ENCODE measurements around the gene P4HB. TPM values are rescaled to one million over a fixed set of nuclear protein-coding genes. Genes with fewer than 3 reads are reported as not detected.

Gene P4HB
- total RNA-seq, 2 donors from 2014 or later = 382 to 460 TPM

DNA sequence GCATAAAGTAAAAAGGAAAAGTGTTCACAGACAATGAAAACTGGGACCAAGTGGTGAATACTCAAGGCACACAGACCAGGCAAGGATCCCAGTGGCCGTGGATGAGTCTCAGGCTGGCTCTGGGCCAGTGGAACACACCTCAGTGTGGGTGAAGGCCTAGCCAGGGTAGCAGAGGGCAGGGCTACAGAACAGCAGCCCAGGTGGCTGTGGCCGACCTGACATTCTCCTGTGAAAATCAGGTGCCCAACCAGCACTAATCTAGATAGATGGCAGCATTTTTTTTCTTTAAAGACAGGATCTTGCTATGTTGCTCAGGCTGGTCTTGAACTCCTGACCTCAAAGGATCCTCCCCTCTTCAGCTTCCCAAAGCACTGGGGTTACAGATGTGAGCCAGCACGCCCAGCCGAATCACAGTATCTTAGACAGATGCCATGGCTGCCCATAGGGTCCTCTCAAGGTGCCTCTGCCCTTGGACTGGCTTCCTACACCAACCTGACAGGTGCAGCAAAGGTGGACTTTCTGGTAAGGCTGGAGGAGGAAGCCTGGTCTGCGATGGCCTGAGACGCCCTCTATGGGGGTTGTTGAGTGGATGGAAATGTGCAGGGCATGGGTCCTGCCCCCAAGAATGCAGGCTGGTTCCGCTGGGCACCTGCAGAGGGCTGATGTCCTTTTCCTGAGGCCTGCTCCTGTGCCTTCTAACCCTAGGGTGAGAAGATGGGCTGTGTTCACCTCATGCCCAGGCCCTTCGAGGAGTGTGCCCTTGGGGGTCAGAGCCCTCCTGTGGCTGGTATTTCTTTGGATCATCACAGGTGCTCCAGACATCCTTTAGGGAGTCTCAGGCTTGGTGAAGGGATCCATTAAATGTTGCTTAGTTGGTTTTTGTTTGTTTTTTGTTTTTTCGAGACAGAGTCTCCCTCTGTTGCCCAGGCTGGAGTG is 3.8 kb upstream of the P4HB start:
- no peaks in the 10 kb centered on the region for H3K9me3 Mint-ChIP-seq
- peak overlapping the region; percentile 82 to 92 for H3K27ac Mint-ChIP-seq
- H3K36me3 Mint-ChIP-seq = peaks cover 22 to 30% of the 10 kb centered on the region in 2 donors
- ATAC-seq (no peak), DNase-seq (ENCODE audit: low spot score in 2 of 2) (no peak)

GRCh38 chr17:81863123-81863675 is 2.9 kb upstream of the P4HB start:
- ATAC-seq (no peak), DNase-seq (ENCODE audit: low spot score in 2 of 2) (no peak)
- no peaks in the 10 kb centered on the region for H3K9me3 Mint-ChIP-seq
- peak overlapping the region; percentile 68 to 97 for H3K27ac Mint-ChIP-seq
- peaks cover 23 to 31% of the 10 kb centered on the region in 2 donors for H3K36me3 Mint-ChIP-seq

GRCh38 chr17:81860756-81861568 is 627 bp upstream of the P4HB start:
- no peaks in the 10 kb centered on the region for H3K9me3 Mint-ChIP-seq
- H3K36me3 Mint-ChIP-seq = peaks cover 28 to 42% of the 10 kb centered on the region in 2 donors
- ATAC-seq (peak; percentile 87 to 90), DNase-seq (ENCODE audit: low spot score in 2 of 2) (peak; percentile 99 to 100)
- peak overlapping the region; percentile 96 to 98 for H3K27ac Mint-ChIP-seq

DNA sequence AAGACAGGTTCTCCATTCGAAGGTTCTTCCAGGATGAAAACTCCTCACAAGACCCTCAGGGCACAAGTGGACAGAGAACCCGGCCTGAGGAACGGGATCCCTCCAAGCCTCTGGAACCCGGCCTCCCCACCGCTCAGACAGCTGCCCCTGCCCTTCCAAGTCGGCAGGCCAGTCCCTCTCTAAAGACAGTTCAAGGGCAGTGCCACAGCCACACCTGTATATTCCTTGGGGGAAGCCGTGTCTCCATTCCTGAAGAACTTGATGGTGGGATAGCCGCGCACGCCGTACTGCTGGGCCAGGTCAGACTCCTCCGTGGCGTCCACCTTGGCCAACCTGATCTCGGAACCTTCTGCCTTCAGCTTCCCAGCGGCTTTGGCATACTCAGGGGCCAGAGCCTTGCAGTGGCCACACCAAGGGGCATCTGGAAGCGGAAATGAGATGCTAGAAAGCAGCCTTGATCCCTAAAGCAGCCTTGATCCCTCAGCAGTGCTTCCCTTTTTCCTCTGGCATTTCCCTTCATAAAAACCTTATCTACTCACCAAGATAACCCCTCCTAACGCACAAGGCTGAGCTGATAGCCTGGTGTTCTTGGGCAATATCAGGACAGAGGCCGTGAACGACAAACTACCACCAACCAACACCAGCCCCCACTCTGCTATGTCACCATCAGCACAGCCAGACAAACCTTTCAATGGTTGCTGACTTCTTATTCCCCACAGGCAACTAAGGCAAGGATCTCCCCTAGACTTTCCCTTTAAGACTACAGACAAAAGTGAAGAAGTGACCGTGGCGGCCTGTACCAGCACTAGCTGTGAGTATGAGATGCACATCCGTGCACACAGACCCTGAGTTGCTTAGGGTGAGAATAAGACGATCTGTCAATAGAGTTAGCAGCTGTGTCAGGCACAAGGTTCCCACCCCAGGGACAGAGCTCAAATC is 1.1 kb downstream of the P4HB start:
- ATAC-seq (no peak), DNase-seq (ENCODE audit: low spot score in 2 of 2) (no peak)
- no peaks in the 10 kb centered on the region for H3K9me3 Mint-ChIP-seq
- peak overlapping the region; percentile 77 to 98 for H3K27ac Mint-ChIP-seq
- H3K36me3 Mint-ChIP-seq = peaks cover 28 to 48% of the 10 kb centered on the region in 2 donors

DNA sequence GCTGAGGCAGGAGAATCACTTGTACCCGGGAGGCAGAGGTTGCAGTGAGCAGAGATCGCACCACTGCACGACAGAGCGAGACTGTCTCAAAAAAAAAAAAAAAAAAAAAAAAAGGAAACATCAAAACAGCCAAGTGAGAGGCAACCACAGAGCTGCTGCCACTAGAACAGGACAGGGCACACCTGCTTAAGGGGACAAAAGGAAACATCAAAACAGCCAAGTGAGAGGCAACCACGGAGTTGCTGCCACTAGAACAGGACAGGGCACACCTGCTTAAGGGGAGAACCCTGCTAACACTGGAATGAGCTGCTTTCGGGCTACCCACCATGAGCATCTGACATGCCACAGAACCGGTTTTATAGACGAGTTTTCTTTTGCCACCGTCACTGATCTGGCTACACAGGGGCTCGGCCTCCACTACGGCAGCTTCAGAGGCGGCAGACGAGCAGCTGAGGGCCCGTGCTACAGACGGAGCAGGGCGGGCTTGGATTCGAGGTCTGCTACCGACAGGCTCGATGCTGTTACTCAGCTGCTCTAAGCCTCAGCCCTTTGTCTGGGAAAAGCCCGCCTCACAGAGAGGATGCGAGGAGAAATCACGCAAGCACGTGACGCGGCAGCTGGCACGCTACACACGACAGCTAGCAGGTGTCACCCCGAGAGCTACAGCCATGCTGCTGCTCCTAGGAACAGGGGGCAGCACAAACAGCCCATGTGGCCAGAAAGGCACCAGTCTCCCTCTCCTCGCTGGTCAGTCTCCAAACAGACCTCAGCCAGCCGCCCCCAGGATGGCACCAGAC is 2.0 kb downstream of the P4HB start:
- Mint-ChIP-seq H3K9me3 (no peaks in the 10 kb centered on the region), H3K27ac (peak overlapping the region in 1 of 2 donors; percentile 98), H3K36me3 (peaks cover 26 to 47% of the 10 kb centered on the region in 2 donors)
- DNase-seq (ENCODE audit: low spot score in 2 of 2) = no peak
- ATAC-seq = no peak

DNA sequence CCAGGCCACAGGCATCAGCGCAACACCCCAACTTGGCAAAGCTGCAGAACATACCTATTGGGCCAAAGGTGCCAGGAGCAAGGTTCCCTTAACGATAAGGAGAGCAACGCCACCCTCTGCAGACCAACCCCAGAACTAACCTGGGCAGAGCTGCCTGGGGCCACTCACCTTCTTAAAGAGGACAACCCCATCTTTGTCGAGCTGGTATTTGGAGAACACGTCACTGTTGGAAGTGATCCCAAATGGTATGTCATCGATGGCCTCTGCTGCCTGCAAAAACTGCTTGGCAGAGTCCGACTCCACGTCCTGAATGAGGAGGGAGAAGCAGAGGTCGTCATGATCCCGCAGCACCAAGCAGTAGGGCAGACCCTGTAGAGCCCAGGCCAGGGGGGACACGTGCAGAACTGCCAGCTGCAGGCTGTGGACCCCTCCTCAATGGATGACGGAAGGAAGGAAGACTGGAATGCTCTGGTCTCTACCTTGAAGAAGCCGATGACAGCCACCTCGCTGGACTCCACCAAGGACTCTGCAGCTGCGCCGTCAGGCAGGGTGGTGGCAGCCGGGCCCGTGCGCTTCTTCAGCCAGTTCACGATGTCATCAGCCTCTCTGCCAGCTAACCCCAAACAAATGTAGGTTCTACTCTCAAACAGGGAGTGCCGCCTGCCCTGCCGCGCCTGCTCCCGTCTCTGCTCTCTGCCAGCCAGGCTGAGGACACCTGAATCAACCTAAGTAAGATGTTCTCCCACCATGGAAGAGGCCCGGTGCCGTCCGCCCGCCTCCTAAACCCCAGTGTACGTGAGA is 5.2 kb downstream of the P4HB start:
- no peaks in the 10 kb centered on the region for H3K9me3 Mint-ChIP-seq
- H3K27ac Mint-ChIP-seq = no peak overlapping the region
- ATAC-seq = peak in 1 of 2 donors; percentile 16
- H3K36me3 Mint-ChIP-seq = peaks cover 27 to 44% of the 10 kb centered on the region in 2 donors
- DNase-seq (ENCODE audit: low spot score in 2 of 2) = no peak

DNA sequence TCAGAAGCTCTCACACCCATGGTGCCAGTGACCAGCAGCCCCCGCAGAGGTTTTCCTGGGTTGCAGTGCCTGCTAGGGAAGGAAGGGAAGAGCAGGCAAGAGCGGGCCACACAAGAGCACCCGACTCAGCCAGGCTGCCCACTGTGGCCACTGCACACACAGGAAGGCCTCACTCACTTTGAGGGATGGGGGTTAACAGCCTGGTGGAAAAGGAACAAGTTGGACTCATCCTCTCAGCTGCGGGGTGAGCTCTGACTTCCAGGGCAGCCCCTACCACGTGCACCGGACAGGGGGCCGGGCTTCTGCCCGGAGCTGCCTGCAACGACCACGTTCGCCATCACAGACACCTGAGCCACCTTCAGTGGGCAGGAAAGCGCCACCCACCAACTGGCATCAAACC is 8.1 kb downstream of the P4HB start:
- Mint-ChIP-seq H3K9me3 (no peaks in the 10 kb centered on the region), H3K36me3 (peaks cover 13 to 26% of the 10 kb centered on the region in 2 donors), H3K27ac (no peak overlapping the region)
- ATAC-seq = peak in 1 of 2 donors; percentile 15
- no peak for DNase-seq (ENCODE audit: low spot score in 2 of 2)

DNA sequence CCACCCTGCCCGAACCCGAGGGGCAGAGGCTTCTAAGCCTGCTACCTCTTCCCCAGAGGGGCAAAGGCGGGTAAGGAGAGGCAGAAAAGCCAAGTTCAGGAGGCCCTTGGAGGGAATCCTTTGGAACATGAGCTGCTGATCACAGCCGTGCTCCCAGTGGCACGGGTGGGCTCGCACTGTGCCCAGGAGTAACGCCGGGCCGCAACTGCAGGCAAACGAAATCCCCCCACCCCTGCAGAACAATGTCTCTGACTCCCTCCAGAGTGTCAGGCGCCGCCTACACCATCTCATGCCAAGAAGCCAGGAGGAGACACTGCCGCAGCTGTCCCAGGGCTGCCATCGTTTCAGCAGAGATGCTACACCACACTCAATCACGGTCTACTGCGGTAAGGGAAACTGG is 8.9 kb downstream of the P4HB start:
- no peaks in the 10 kb centered on the region for H3K9me3 Mint-ChIP-seq
- no peak for ATAC-seq
- peaks cover 13 to 26% of the 10 kb centered on the region in 2 donors for H3K36me3 Mint-ChIP-seq
- no peak for DNase-seq (ENCODE audit: low spot score in 2 of 2)
- H3K27ac Mint-ChIP-seq = no peak overlapping the region

GRCh38 chr17:81849457-81849856 is 10.9 kb downstream of the P4HB start:
- no peak for DNase-seq (ENCODE audit: low spot score in 2 of 2)
- Mint-ChIP-seq H3K36me3 (peaks cover 13 to 27% of the 10 kb centered on the region in 2 donors), H3K27ac (no peak overlapping the region), H3K9me3 (no peaks in the 10 kb centered on the region)
- ATAC-seq = no peak

GRCh38 chr17:81846743-81847689 is 13.3 kb downstream of the P4HB start:
- H3K9me3 Mint-ChIP-seq = no peaks in the 10 kb centered on the region
- peaks cover 18 to 22% of the 10 kb centered on the region in 2 donors for H3K36me3 Mint-ChIP-seq
- no peak overlapping the region for H3K27ac Mint-ChIP-seq
- no peak for DNase-seq (ENCODE audit: low spot score in 2 of 2)
- peak in 1 of 2 donors; percentile 6 for ATAC-seq

DNA sequence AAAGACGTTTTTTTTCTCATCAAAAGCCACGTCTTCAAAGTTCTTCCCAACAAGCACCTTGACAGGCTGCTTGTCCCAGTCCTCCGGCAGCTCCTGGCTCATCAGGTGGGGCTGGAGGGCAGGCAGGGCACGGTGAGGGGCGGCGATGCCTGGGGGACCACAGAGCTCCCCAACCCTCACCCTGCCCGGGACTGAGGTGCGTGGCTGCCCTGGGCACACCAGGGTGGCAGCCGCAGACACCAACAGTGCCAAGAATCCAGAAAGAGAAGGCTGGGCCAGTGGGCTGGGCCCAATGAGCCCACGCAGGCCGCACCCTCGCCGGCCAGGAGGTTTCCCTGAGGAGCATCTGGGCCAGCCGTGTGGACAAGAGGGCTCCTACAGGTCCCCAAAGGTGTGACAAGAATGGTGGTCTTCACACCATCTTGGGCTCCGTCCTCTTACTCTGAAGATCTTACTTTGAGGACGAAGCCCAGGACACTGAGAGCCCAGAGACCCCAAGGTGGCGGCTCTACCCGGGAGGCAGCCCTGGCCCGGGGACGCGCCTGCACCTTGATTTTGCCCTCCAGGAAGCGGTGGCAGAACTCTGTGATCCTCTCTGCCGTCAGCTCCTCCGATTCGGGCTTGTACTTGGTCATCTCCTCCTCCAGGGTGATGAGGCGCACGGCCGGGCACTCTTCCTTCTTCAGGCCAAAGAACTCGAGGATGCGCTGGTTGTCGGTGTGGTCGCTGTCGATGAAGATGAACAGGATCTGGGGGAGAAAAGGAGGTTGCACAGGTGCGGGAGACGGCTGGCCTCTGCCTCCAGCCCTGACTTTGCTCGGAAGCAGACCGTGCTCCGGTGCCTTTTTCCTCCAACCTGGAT is 14.2 kb downstream of the P4HB start:
- peaks cover 8 to 13% of the 10 kb centered on the region in 2 donors for H3K36me3 Mint-ChIP-seq
- no peak overlapping the region for H3K27ac Mint-ChIP-seq
- ATAC-seq (no peak), DNase-seq (ENCODE audit: low spot score in 2 of 2) (no peak)
- H3K9me3 Mint-ChIP-seq = no peaks in the 10 kb centered on the region

- Mint-ChIP-seq H3K36me3 (peaks cover 6 to 11% of the 10 kb centered on the region in 2 donors), H3K27ac (no peak overlapping the region), H3K9me3 (no peaks in the 10 kb centered on the region)
- no peak for DNase-seq (ENCODE audit: low spot score in 2 of 2)
- no peak for ATAC-seq
Observed at GRCh38 chr17:81845361-81845760, 15.0 kb downstream of the P4HB start.

GRCh38 chr17:81844887-81845286 is 15.4 kb downstream of the P4HB start:
- H3K36me3 Mint-ChIP-seq = peaks cover 6 to 11% of the 10 kb centered on the region in 2 donors

More at GRCh38 chr17:81844887-81845286, 15.4 kb downstream of the P4HB start:
- Mint-ChIP-seq H3K27ac (no peak overlapping the region), H3K9me3 (no peaks in the 10 kb centered on the region)
- DNase-seq (ENCODE audit: low spot score in 2 of 2) (no peak), ATAC-seq (no peak)
